ENCODE results near the gene UNC13A. TPM values are rescaled to one million over a fixed set of nuclear protein-coding genes. Genes with fewer than 3 reads are reported as not detected.

UNC13A gene
- polyA plus RNA-seq, 1 donor from 2014 or later, result 7.8 TPM

DNA sequence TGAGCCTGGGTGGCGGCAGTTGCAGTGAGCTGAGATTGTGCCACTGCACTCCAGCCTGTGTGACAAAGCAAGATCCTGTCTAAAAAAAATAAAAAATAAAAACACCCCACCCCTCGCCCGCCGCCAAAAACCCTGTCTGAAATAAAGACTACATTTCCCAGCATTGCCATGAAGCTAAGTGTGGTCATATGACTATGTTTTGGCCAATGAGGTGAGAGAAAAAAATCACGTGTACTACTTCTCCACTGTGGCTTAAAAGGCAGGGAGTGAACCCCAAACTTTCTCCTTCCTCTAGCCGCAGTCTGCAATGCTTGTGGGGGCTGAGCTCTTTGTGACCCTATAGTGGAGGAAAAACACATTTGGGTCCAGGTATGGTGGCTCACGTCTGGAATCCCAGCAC, 77.8 kb downstream of the UNC13A start:
- H3K9me2 ChIP-seq (ENCODE audit: insufficient read depth, low read length), result no peaks in the 10 kb centered on the region
- TF ChIP-seq, protein P1, sequence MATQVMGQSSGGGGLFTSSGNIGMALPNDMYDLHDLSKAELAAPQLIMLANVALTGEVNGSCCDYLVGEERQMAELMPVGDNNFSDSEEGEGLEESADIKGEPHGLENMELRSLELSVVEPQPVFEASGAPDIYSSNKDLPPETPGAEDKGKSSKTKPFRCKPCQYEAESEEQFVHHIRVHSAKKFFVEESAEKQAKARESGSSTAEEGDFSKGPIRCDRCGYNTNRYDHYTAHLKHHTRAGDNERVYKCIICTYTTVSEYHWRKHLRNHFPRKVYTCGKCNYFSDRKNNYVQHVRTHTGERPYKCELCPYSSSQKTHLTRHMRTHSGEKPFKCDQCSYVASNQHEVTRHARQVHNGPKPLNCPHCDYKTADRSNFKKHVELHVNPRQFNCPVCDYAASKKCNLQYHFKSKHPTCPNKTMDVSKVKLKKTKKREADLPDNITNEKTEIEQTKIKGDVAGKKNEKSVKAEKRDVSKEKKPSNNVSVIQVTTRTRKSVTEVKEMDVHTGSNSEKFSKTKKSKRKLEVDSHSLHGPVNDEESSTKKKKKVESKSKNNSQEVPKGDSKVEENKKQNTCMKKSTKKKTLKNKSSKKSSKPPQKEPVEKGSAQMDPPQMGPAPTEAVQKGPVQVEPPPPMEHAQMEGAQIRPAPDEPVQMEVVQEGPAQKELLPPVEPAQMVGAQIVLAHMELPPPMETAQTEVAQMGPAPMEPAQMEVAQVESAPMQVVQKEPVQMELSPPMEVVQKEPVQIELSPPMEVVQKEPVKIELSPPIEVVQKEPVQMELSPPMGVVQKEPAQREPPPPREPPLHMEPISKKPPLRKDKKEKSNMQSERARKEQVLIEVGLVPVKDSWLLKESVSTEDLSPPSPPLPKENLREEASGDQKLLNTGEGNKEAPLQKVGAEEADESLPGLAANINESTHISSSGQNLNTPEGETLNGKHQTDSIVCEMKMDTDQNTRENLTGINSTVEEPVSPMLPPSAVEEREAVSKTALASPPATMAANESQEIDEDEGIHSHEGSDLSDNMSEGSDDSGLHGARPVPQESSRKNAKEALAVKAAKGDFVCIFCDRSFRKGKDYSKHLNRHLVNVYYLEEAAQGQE (IDR thresholded peaks at IDR 0.05; ENCODE audit: borderline replicate concordance), result no peak
- TF ChIP-seq EP300 (conservative IDR thresholded peaks at IDR 0.05; ENCODE audit: poor library complexity, severe bottlenecking) (no peak), EZH2 (IDR thresholded peaks at IDR 0.05; ENCODE audit: borderline replicate concordance, insufficient read depth, low read length, poor library complexity, severe bottlenecking) (no peak), TAF1 (IDR thresholded peaks at IDR 0.05; ENCODE audit: low read depth) (no peak), MXI1 (conservative IDR thresholded peaks at IDR 0.05; ENCODE audit: poor library complexity, severe bottlenecking) (no peak)
- TF ChIP-seq, protein P2, sequence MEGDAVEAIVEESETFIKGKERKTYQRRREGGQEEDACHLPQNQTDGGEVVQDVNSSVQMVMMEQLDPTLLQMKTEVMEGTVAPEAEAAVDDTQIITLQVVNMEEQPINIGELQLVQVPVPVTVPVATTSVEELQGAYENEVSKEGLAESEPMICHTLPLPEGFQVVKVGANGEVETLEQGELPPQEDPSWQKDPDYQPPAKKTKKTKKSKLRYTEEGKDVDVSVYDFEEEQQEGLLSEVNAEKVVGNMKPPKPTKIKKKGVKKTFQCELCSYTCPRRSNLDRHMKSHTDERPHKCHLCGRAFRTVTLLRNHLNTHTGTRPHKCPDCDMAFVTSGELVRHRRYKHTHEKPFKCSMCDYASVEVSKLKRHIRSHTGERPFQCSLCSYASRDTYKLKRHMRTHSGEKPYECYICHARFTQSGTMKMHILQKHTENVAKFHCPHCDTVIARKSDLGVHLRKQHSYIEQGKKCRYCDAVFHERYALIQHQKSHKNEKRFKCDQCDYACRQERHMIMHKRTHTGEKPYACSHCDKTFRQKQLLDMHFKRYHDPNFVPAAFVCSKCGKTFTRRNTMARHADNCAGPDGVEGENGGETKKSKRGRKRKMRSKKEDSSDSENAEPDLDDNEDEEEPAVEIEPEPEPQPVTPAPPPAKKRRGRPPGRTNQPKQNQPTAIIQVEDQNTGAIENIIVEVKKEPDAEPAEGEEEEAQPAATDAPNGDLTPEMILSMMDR (IDR thresholded peaks at IDR 0.05; ENCODE audit: poor library complexity, severe bottlenecking), result no peak

DNA sequence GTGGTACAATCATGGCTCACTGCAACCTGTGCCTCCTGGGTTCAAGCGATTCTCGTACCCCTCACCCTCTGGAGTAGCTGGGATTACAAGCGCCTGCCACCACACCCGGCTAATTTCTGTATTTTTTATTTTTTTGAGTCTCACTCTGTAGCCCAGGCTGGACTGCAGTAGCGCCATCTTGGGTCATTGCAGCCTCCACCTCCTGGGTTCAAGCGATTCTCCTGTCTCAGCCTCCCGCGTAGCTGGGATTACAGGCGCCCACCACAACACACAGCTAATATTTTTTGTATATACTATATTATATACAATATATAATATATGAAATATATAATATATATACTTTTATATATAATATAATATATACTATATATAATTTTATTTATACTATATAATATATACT, 80.2 kb downstream of the UNC13A start:
- Histone ChIP-seq H3F3A (ENCODE audit: insufficient read depth, low read length, poor library complexity, severe bottlenecking) (no peaks in the 10 kb centered on the region), H3K9ac (ENCODE audit: low read length) (no peak overlapping the region), H3K79me2 (replicated peaks; ENCODE audit: insufficient read depth, low read length) (no peaks in the 10 kb centered on the region), H4K20me1 (ENCODE audit: insufficient read depth) (no peaks in the 10 kb centered on the region), H3K36me3 (ENCODE audit: insufficient read depth, low read length) (no peaks in the 10 kb centered on the region), H3K27me3 (ENCODE audit: insufficient read depth, low read depth, low read length) (no peaks in the 10 kb centered on the region), H3K27ac (ENCODE audit: low read length) (no peak overlapping the region), H3K4me3 (ENCODE audit: low read length) (no peak overlapping the region), H3K9me3 (ENCODE audit: low read length) (no peaks in the 10 kb centered on the region), H3K9me2 (ENCODE audit: insufficient read depth, low read length) (no peaks in the 10 kb centered on the region), H3K4me2 (ENCODE audit: low read length) (no peak overlapping the region), H2AFZ (ENCODE audit: low read depth, low read length) (no peak overlapping the region)
- no peak for TF ChIP-seq SMC3 (conservative IDR thresholded peaks at IDR 0.05; ENCODE audit: poor library complexity)

More for the DNA sequence above, 77.8 kb downstream of the UNC13A start:
- Histone ChIP-seq H3K4me3 (ENCODE audit: low read length) (no peak overlapping the region), H4K20me1 (ENCODE audit: insufficient read depth) (no peaks in the 10 kb centered on the region), H3K9ac (ENCODE audit: low read length) (no peak overlapping the region), H3F3A (ENCODE audit: insufficient read depth, low read length, poor library complexity, severe bottlenecking) (no peaks in the 10 kb centered on the region), H3K79me2 (replicated peaks; ENCODE audit: insufficient read depth, low read length) (no peaks in the 10 kb centered on the region), H3K27me3 (ENCODE audit: insufficient read depth, low read depth, low read length) (no peaks in the 10 kb centered on the region), H2AFZ (ENCODE audit: low read depth, low read length) (no peak overlapping the region), H3K4me2 (ENCODE audit: low read length) (no peak overlapping the region), H3K27ac (ENCODE audit: low read length) (no peak overlapping the region), H3K9me3 (ENCODE audit: low read length) (no peaks in the 10 kb centered on the region), H3K36me3 (ENCODE audit: insufficient read depth, low read length) (no peaks in the 10 kb centered on the region)

DNA sequence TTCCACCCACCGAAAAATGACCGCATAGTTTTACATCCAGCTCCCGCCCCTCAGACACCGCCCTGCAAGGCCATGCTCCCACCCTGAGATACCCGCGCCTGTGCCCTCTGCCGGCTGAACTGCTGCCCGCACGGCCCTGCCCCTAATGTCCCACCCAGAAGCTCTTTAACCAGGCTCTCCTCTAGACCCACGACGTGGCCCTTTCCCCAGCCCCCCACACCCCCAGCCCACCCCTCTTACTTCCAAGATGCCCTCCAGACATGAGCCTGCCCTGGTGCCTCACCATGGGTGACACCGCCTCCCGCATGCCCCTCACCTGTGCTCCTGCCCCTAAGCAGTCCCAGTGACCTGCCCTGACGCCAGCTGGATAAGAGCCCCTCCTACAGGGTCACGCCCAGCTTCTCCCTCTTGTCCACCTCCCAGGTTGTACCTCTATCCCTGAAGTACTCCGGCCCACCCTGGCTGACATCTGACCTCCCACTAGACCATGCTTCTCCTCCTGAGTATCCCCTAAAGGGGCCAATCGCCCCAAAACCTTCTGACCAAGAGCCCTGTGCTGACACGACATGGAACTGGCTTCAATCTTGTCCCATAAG, 81.5 kb downstream of the UNC13A start:
- H3K27ac ChIP-seq (ENCODE audit: low read length), result no peak overlapping the region

More for the DNA sequence above, 81.5 kb downstream of the UNC13A start:
- Histone ChIP-seq H3K27me3 (ENCODE audit: insufficient read depth, low read depth, low read length) (no peaks in the 10 kb centered on the region), H3F3A (ENCODE audit: insufficient read depth, low read length, poor library complexity, severe bottlenecking) (no peaks in the 10 kb centered on the region), H3K9me2 (ENCODE audit: insufficient read depth, low read length) (no peaks in the 10 kb centered on the region), H3K9me3 (ENCODE audit: low read length) (no peaks in the 10 kb centered on the region), H3K4me2 (ENCODE audit: low read length) (no peak overlapping the region), H3K4me3 (ENCODE audit: low read length) (peak overlapping the region; percentile 68), H3K36me3 (ENCODE audit: insufficient read depth, low read length) (no peaks in the 10 kb centered on the region), H3K79me2 (replicated peaks; ENCODE audit: insufficient read depth, low read length) (no peaks in the 10 kb centered on the region), H3K9ac (ENCODE audit: low read length) (peak overlapping the region; percentile 41), H2AFZ (ENCODE audit: low read depth, low read length) (no peak overlapping the region), H4K20me1 (ENCODE audit: insufficient read depth) (no peaks in the 10 kb centered on the region)
- TF ChIP-seq TAF1 (IDR thresholded peaks at IDR 0.05; ENCODE audit: low read depth), result no peak

All from neural cell (in vitro differentiated cells).